AG04449 (cell line): ENCODE measurements around the gene NUDT15.
"Not testable (repeated sequence)": the region's sequence is repeated elsewhere in the genome, so short reads cannot be mapped to it uniquely, and the experiment has no call there.

Source experiments
- CTCF ChIA-PET: fragments of 350-600 bp; formaldehyde crosslinking; extraction: SDS; loops from one replicate; lab custom pipeline; 2021; ENCODE audit warnings: antibody characterized with exemption; lab: Yijun Ruan, JAX
- POLR2A ChIA-PET: fragments of 400-600, 350-600 bp; formaldehyde crosslinking; extraction: SDS; loops from one replicate; lab custom pipeline; 2020; ENCODE audit warnings: antibody characterized with exemption, inconsistent platforms; lab: Yijun Ruan, JAX
- DNase-seq: peaks from one replicate; pipeline ENCODE4 v3.0.0-alpha.2; 2010; ENCODE audit warnings: low read depth, low spot score
- H3K4me3 ChIP-seq: 2 replicates; pipeline ENCODE4 v1.5.1; 2011; ENCODE audit warnings: low read depth, mild to moderate bottlenecking, control low read depth, low read length
- CTCF ChIP-seq: IDR thresholded peaks from one replicate; pipeline ENCODE4 v1.5.1; 2011; ENCODE audit warnings: mild to moderate bottlenecking, moderate library complexity, low read length, control low read depth, inconsistent platforms; ENCODE audit not compliant: insufficient read depth; ENCODE audit errors: missing control alignments

The NUDT15 gene

GRCh38 chr13:48000559-48001113 is 36.9 kb upstream of the NUDT15 start:
- no peak for DNase-seq
- POLR2A ChIA-PET = interaction anchor here (0.5 to 1.0 kb wide), 3 partner anchors 19 to 97 kb away, joined by 3 to 4 read pairs (median 3); partner anchors contain the start of gene MED4
- CTCF ChIA-PET = interaction anchor here (1.5 kb wide), 1 partner anchor 38 kb away, joined by 7 read pairs; the partner anchor contains the start of gene NUDT15
- H3K4me3 ChIP-seq = peak overlapping the region; percentile 95
- no peak for TF ChIP-seq CTCF

- ChIA-PET CTCF (no interaction called here), POLR2A (interaction anchor here (1.0 kb wide), 2 partner anchors 19 to 94 kb away, joined by 3 read pairs; partner anchors contain the start of gene MED4)
- TF ChIP-seq CTCF = peak; percentile 1
- peak within 1 kb of the TSS; percentile 95 for H3K4me3 ChIP-seq
- peak; percentile 5 for DNase-seq
Measured at GRCh38 chr13:48001114-48001881, 36.2 kb upstream of the NUDT15 start, which contains the start of gene SUCLA2. Gene SUCLA2 (minus strand): TSS chr13:48001273. CDS start chr13:48001269, 4 bp downstream.

GRCh38 chr13:48001999-48002398 is 35.5 kb upstream of the NUDT15 start:
- H3K4me3 ChIP-seq = peak overlapping the region; percentile 15
- CTCF ChIA-PET, DNase-seq, POLR2A ChIA-PET: not testable (repeated sequence)

GRCh38 chr13:48004201-48004600 is 33.3 kb upstream of the NUDT15 start:
- POLR2A ChIA-PET = no interaction called here
- CTCF ChIA-PET = no interaction called here
- H3K4me3 ChIP-seq = no peak overlapping the region
- no peak for TF ChIP-seq CTCF
- no peak for DNase-seq

GRCh38 chr13:48006396-48006795 is 31.1 kb upstream of the NUDT15 start:
- ChIA-PET POLR2A (no interaction called here), CTCF (interaction anchor here (1.2 to 2.3 kb wide), 2 partner anchors 11 to 31 kb away, joined by 3 to 8 read pairs; partner anchors contain the start of gene NUDT15)
- TF ChIP-seq CTCF = no peak
- DNase-seq = no peak
- no peak overlapping the region for H3K4me3 ChIP-seq

GRCh38 chr13:48009284-48009683 is 28.2 kb upstream of the NUDT15 start:
- H3K4me3 ChIP-seq = no peak overlapping the region
- no peak for TF ChIP-seq CTCF
- POLR2A ChIA-PET = no interaction called here
- CTCF ChIA-PET = interaction anchor here (1.4 kb wide), 1 partner anchor 29 kb away, joined by 5 read pairs; no protein-coding TSS in a partner anchor
- DNase-seq = peak; percentile 4
